ENCODE measurements around the gene ADAM10. TPM values are rescaled to one million over a fixed set of nuclear protein-coding genes. Genes with fewer than 3 reads are reported as not detected.

ADAM10 gene
- total RNA-seq, 1 experiment from 2014 or later = 239 TPM

DNA sequence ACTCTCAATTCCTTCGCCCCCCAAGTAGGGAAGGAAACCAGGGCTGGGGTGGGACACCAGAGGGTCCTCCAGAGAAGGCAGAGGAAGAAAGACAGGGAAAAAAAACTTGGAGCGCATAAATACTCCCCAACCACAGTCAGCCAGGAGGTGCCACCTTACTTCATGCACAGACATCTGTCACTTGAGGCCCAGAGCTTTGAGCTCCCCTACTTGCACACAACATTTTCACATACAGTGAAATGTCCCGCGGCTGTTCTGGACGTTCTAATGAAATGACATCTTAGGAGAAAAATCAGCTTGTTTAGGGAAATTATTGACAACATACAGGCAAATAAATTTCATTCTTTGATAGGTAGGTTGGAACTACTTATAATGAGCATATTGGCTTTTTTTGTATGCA, 204.8 kb downstream of the ADAM10 start:
- H3K79me2 ChIP-seq (ENCODE audit: low read depth) = no peaks in the 10 kb centered on the region
- no peak overlapping the region for H3K4me2 ChIP-seq
- no peak overlapping the region for H3K4me3 ChIP-seq
- no TSS peak for BruUV-seq (replicated peaks)
- intact Hi-C loops (cut with micrococcal nuclease; ENCODE audit: unreplicated experiment) = no loop called here
- H3K27ac ChIP-seq = no peak overlapping the region
- H4K20me1 ChIP-seq (ENCODE audit: insufficient read depth) = no peaks in the 10 kb centered on the region
- POLR2A ChIA-PET (ENCODE audit: unreplicated experiment) = interaction anchor here (0.6 to 0.7 kb wide), 2 partner anchors 57 to 152 kb away, joined by 3 read pairs; no protein-coding TSS in a partner anchor
- peaks cover 27% of the 10 kb centered on the region for H3F3A ChIP-seq (ENCODE audit: insufficient read depth, low read depth)
- TF ChIP-seq, protein P1, sequence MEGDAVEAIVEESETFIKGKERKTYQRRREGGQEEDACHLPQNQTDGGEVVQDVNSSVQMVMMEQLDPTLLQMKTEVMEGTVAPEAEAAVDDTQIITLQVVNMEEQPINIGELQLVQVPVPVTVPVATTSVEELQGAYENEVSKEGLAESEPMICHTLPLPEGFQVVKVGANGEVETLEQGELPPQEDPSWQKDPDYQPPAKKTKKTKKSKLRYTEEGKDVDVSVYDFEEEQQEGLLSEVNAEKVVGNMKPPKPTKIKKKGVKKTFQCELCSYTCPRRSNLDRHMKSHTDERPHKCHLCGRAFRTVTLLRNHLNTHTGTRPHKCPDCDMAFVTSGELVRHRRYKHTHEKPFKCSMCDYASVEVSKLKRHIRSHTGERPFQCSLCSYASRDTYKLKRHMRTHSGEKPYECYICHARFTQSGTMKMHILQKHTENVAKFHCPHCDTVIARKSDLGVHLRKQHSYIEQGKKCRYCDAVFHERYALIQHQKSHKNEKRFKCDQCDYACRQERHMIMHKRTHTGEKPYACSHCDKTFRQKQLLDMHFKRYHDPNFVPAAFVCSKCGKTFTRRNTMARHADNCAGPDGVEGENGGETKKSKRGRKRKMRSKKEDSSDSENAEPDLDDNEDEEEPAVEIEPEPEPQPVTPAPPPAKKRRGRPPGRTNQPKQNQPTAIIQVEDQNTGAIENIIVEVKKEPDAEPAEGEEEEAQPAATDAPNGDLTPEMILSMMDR (conservative IDR thresholded peaks at IDR 0.05) = no peak
- TF ChIP-seq EZH2 (IDR thresholded peaks at IDR 0.05; ENCODE audit: low read depth) = no peak
- no peaks in the 10 kb centered on the region for H3K27me3 ChIP-seq (ENCODE audit: insufficient read depth, low read depth)
- no peak overlapping the region for H2AFZ ChIP-seq
- H3K4me1 ChIP-seq (replicated peaks; ENCODE audit: insufficient read depth) = peaks cover 35% of the 10 kb centered on the region
- no peaks in the 10 kb centered on the region for H3K36me3 ChIP-seq (ENCODE audit: low read depth)
- H3K9me3 ChIP-seq (ENCODE audit: insufficient read depth, low read depth) = no peaks in the 10 kb centered on the region
- no peaks in the 10 kb centered on the region for H3K9me2 ChIP-seq (ENCODE audit: insufficient read depth)
- DNase-seq = no peak
- CTCF ChIA-PET = no interaction called here

DNA sequence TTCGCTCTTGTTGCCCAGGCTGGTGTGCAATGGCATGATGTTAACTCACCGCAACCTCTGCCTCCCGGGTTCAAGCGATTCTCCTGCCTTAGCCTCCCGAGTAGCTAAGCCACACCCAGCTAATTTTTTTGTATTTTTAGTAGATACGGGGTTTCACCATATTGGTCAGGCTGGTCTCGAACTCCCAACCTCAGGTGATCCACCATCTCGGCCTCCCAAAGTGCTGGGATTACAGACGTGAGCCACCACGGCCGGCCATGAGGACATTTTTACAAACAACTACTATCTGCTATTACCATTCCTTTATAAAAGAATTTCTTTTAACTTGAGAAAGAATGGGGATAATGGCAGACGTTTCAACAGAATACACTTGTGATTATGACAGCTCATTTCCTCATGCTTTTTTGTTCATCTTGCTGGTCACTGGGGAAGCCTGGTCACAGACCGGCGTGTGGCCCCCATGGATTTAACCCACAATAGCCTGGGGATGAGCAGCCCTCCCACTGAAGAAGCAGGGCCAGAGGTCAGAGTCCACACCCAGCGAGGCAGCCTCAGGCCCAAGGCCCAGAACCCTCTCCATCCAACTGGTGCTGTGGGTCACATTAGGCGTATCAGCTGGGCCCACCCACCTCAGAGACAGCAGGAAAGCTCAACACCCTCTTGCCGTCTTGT, 205.7 kb downstream of the ADAM10 start:
- H3K36me3 ChIP-seq (ENCODE audit: low read depth) = no peaks in the 10 kb centered on the region
- H3K9me2 ChIP-seq (ENCODE audit: insufficient read depth) = no peaks in the 10 kb centered on the region
- no peak overlapping the region for H3K4me3 ChIP-seq
- no peak overlapping the region for H3K4me2 ChIP-seq
- POLR2A ChIA-PET (ENCODE audit: unreplicated experiment) = no interaction called here
- H3F3A ChIP-seq (ENCODE audit: insufficient read depth, low read depth) = peaks cover 23% of the 10 kb centered on the region
- H3K79me2 ChIP-seq (ENCODE audit: low read depth) = no peaks in the 10 kb centered on the region
- CTCF ChIA-PET = no interaction called here
- no peak for TF ChIP-seq EZH2 (IDR thresholded peaks at IDR 0.05; ENCODE audit: low read depth)
- TF ChIP-seq, protein P1 (conservative IDR thresholded peaks at IDR 0.05) = no peak
- no TSS peak for BruUV-seq (replicated peaks)
- H3K4me1 ChIP-seq (replicated peaks; ENCODE audit: insufficient read depth) = peaks cover 34% of the 10 kb centered on the region
- intact Hi-C loops (cut with micrococcal nuclease; ENCODE audit: unreplicated experiment) = no loop called here
- H2AFZ ChIP-seq = no peak overlapping the region
- H4K20me1 ChIP-seq (ENCODE audit: insufficient read depth) = no peaks in the 10 kb centered on the region
- H3K9me3 ChIP-seq (ENCODE audit: insufficient read depth, low read depth) = no peaks in the 10 kb centered on the region
- no peak overlapping the region for H3K27ac ChIP-seq
- H3K27me3 ChIP-seq (ENCODE audit: insufficient read depth, low read depth) = no peaks in the 10 kb centered on the region
- no peak for DNase-seq

GRCh38 chr15:58541410-58542087, 208.0 kb downstream of the ADAM10 start:
- no peak overlapping the region for H3K4me2 ChIP-seq
- peaks cover 17% of the 10 kb centered on the region for H3K4me1 ChIP-seq (replicated peaks; ENCODE audit: insufficient read depth)
- no TSS peak for BruUV-seq (replicated peaks)
- H2AFZ ChIP-seq = no peak overlapping the region
- DNase-seq = no peak
- ChIA-PET POLR2A (ENCODE audit: unreplicated experiment) (no interaction called here), CTCF (no interaction called here)
- no peak overlapping the region for H3K27ac ChIP-seq
- H3K4me3 ChIP-seq = no peak overlapping the region
- H3K27me3 ChIP-seq (ENCODE audit: insufficient read depth, low read depth) = no peaks in the 10 kb centered on the region
- no peaks in the 10 kb centered on the region for H3K79me2 ChIP-seq (ENCODE audit: low read depth)
- no peaks in the 10 kb centered on the region for H3K9me3 ChIP-seq (ENCODE audit: insufficient read depth, low read depth)
- no peaks in the 10 kb centered on the region for H3K36me3 ChIP-seq (ENCODE audit: low read depth)
- TF ChIP-seq, protein P1 (conservative IDR thresholded peaks at IDR 0.05) = no peak
- TF ChIP-seq EZH2 (IDR thresholded peaks at IDR 0.05; ENCODE audit: low read depth) = no peak
- H3F3A ChIP-seq (ENCODE audit: insufficient read depth, low read depth) = peaks cover 6% of the 10 kb centered on the region
- intact Hi-C loops (cut with micrococcal nuclease; ENCODE audit: unreplicated experiment) = no loop called here
- no peaks in the 10 kb centered on the region for H3K9me2 ChIP-seq (ENCODE audit: insufficient read depth)
- no peaks in the 10 kb centered on the region for H4K20me1 ChIP-seq (ENCODE audit: insufficient read depth)

Measured in PC-9 (cell line).